Neuronal stem cell (in vitro differentiated cells): ENCODE measurements around the gene CCDC57.
A peak's percentile ranks its signal among the peaks of the same experiment; 100 is the strongest.

Experiments used
- DNase-seq: peaks from one replicate; pipeline ENCODE4 v3.0.0-alpha.2; 2013; ENCODE audit warnings: low spot score
- H2AFZ ChIP-seq: one replicate; pipeline ENCODE4 v1.6.1; 2013; ENCODE audit warnings: mild to moderate bottlenecking, low read length, inconsistent platforms
- H2AK5ac ChIP-seq: 2 replicates; pipeline ENCODE4 v1.6.1; 2013; ENCODE audit warnings: low read depth, mild to moderate bottlenecking, inconsistent platforms, low read length, moderate library complexity, mixed read lengths
- H2BK120ac ChIP-seq: 2 replicates; pipeline ENCODE4 v1.6.1; 2013; ENCODE audit warnings: low read depth, mild to moderate bottlenecking, inconsistent platforms, low read length, moderate library complexity, mixed read lengths
- H2BK12ac ChIP-seq: one replicate; pipeline ENCODE4 v1.6.1; 2013; ENCODE audit warnings: low read length, inconsistent platforms
- H2BK15ac ChIP-seq: 2 replicates; pipeline ENCODE4 v1.6.1; 2013; ENCODE audit warnings: mild to moderate bottlenecking, low read length, inconsistent platforms, mixed read lengths
- H2BK5ac ChIP-seq: one replicate; pipeline ENCODE4 v1.6.1; 2013; ENCODE audit warnings: inconsistent platforms, mild to moderate bottlenecking, low read length, moderate library complexity
- H3K14ac ChIP-seq: one replicate; pipeline ENCODE4 v1.6.1; 2013; ENCODE audit warnings: low read length, inconsistent platforms
- H3K18ac ChIP-seq: 2 replicates; pipeline ENCODE4 v1.6.1; 2013; ENCODE audit warnings: low read length, inconsistent platforms
- H3K23ac ChIP-seq: 2 replicates; pipeline ENCODE4 v1.6.1; 2013; ENCODE audit warnings: low read depth, mild to moderate bottlenecking, mixed read lengths, low read length, inconsistent platforms; ENCODE audit not compliant: poor library complexity
- H3K27ac ChIP-seq: replicated peaks from 3 replicates; pipeline ENCODE4 v1.5.1; 2013; ENCODE audit warnings: low read length, inconsistent platforms
- H3K27me3 ChIP-seq, 3 experiments: 2 replicates each; pipeline ENCODE4 v1.6.1; 2013; ENCODE audit warnings: low read length in 3 of 3, mild to moderate bottlenecking in 2 of 3, inconsistent platforms in 1 of 3, low read depth in 1 of 3, mixed read lengths in 1 of 3, moderate library complexity in 1 of 3; ENCODE audit not compliant: control insufficient read depth in 3 of 3, insufficient read depth in 3 of 3
- H3K36me3 ChIP-seq, 2 donors: replicated peaks in 1 of 2; 2 replicates each; pipeline ENCODE4 v1.6.1; 2013; ENCODE audit warnings: low read length in 2 of 2; ENCODE audit not compliant: control insufficient read depth in 2 of 2, insufficient read depth in 2 of 2
- H3K4ac ChIP-seq: 2 replicates; pipeline ENCODE4 v1.6.1; 2013; ENCODE audit warnings: inconsistent platforms, mild to moderate bottlenecking, low read length, moderate library complexity
- H3K4me1 ChIP-seq, 2 donors: 1 replicate in 1 of 2; 2 replicates in 1 of 2; pipeline ENCODE4 v1.6.1; 2013; ENCODE audit warnings: low read length in 2 of 2, low read depth in 1 of 2; ENCODE audit not compliant: control insufficient read depth in 2 of 2, insufficient read depth in 1 of 2
- H3K4me2 ChIP-seq: one replicate; pipeline ENCODE4 v1.6.1; 2013; ENCODE audit warnings: mild to moderate bottlenecking, low read length, inconsistent platforms; ENCODE audit not compliant: insufficient read depth, poor library complexity, severe bottlenecking
- H3K4me3 ChIP-seq, 2 donors: 2 replicates each; pipeline ENCODE4 v1.5.1; 2013; ENCODE audit warnings: low read length in 2 of 2, mild to moderate bottlenecking in 2 of 2, inconsistent platforms in 1 of 2, moderate library complexity in 1 of 2
- H3K79me1 ChIP-seq: one replicate; pipeline ENCODE4 v1.6.1; 2013; ENCODE audit warnings: low read depth, mild to moderate bottlenecking, inconsistent platforms, low read length, moderate library complexity
- H3K9ac ChIP-seq: one replicate; pipeline ENCODE4 v1.6.1; 2013; ENCODE audit warnings: mild to moderate bottlenecking, low read depth, low read length, inconsistent platforms; ENCODE audit not compliant: poor library complexity
- H3K9me3 ChIP-seq, 2 donors: replicated peaks in 1 of 2; 2 replicates each; pipeline versions ENCODE3 to v1.6.1; 2013; ENCODE audit warnings: low read length in 2 of 2, mild to moderate bottlenecking in 2 of 2, inconsistent platforms in 1 of 2, low read depth in 1 of 2, mixed read lengths in 1 of 2, moderate library complexity in 1 of 2; ENCODE audit not compliant: control insufficient read depth in 2 of 2, insufficient read depth in 1 of 2
- H4K8ac ChIP-seq: one replicate; pipeline ENCODE4 v1.6.1; 2013; ENCODE audit warnings: low read depth, mild to moderate bottlenecking, inconsistent platforms, low read length, moderate library complexity
- H4K91ac ChIP-seq: one replicate; pipeline ENCODE4 v1.6.1; 2013; ENCODE audit warnings: low read length, low read depth, mild to moderate bottlenecking, inconsistent platforms; ENCODE audit not compliant: poor library complexity
- WGBS, 2 donors: extraction: QIAGEN DNeasy Blood & Tissue Kit; methylation state at CpG; one replicate each; pipeline ENCODE4 v1.1.7; 2013; ENCODE audit warnings: missing lambda C conversion rate in 2 of 2, mixed read lengths in 1 of 2; ENCODE audit not compliant: insufficient read length in 2 of 2, insufficient replicate concordance in 1 of 2; ENCODE audit errors: extremely low coverage in 2 of 2; 5-methylcytosine and 5-hydroxymethylcytosine counted together

CCDC57 gene

GRCh38 chr17:82092628-82092994 is 120.0 kb downstream of the CCDC57 start:
- Histone ChIP-seq H3K27me3 (no peaks in the 10 kb centered on the region), H3K4me1 (peaks cover 13 to 23% of the 10 kb centered on the region in 2 donors), H3K79me1 (peaks cover 66% of the 10 kb centered on the region), H3K4me2 (no peak overlapping the region), H2BK120ac (no peak overlapping the region), H4K91ac (no peak overlapping the region), H3K36me3 (peaks cover 78 to 94% of the 10 kb centered on the region in 2 donors), H4K8ac (no peak overlapping the region), H3K14ac (no peak overlapping the region), H3K4me3 (no peak overlapping the region), H2BK12ac (no peak overlapping the region), H3K18ac (no peak overlapping the region), H3K23ac (no peak overlapping the region), H3K9ac (no peak overlapping the region), H2BK5ac (peak overlapping the region; percentile 93), H3K4ac (no peak overlapping the region), H3K9me3 (no peaks in the 10 kb centered on the region), H2AK5ac (no peak overlapping the region), H3K27ac (no peak overlapping the region), H2AFZ (no peak overlapping the region), H2BK15ac (no peak overlapping the region)
- no peak for DNase-seq
- no CpG with 5 or more reads among the region's 20 CpGs for WGBS, 2 donors

DNA sequence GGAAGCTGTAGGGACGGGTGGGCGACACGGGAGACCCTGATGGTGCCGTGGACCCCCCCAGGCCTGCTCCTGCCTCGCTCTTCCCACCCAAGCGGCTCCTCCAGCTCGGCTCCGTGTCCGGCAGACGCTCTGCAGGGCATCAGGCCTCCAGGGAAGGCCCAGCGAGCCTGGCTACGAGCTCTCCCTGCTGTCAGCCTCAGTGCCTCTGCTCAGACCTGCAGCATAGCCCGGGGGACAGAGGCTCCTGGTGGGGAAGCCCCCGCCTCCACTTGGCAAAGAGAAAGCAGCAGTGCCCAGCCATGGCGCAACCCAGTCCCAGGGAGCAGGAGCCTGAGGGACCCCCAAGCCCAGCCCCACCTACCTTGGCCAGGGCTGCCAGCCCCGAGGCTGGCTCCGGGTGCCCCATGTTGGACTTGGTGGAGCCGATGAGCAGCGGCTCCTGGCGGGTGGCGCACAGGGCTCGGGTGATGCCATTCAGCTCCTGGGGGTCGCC is 120.5 kb downstream of the CCDC57 start:
- Histone ChIP-seq H2BK5ac (no peak overlapping the region), H2AFZ (no peak overlapping the region), H2BK15ac (no peak overlapping the region), H3K4me2 (no peak overlapping the region), H3K4ac (no peak overlapping the region), H3K27ac (no peak overlapping the region), H3K27me3 (no peaks in the 10 kb centered on the region), H4K8ac (no peak overlapping the region), H3K18ac (no peak overlapping the region), H3K14ac (no peak overlapping the region), H3K4me1 (peaks cover 12 to 23% of the 10 kb centered on the region in 2 donors), H3K9me3 (no peaks in the 10 kb centered on the region), H3K23ac (no peak overlapping the region), H2AK5ac (no peak overlapping the region), H4K91ac (no peak overlapping the region), H3K4me3 (no peak overlapping the region), H3K36me3 (peaks cover 83 to 99% of the 10 kb centered on the region in 2 donors), H3K9ac (no peak overlapping the region), H2BK120ac (no peak overlapping the region), H2BK12ac (no peak overlapping the region), H3K79me1 (peaks cover 69% of the 10 kb centered on the region)
- no peak for DNase-seq
- no CpG with 5 or more reads among the region's 23 CpGs for WGBS, 2 donors

DNA sequence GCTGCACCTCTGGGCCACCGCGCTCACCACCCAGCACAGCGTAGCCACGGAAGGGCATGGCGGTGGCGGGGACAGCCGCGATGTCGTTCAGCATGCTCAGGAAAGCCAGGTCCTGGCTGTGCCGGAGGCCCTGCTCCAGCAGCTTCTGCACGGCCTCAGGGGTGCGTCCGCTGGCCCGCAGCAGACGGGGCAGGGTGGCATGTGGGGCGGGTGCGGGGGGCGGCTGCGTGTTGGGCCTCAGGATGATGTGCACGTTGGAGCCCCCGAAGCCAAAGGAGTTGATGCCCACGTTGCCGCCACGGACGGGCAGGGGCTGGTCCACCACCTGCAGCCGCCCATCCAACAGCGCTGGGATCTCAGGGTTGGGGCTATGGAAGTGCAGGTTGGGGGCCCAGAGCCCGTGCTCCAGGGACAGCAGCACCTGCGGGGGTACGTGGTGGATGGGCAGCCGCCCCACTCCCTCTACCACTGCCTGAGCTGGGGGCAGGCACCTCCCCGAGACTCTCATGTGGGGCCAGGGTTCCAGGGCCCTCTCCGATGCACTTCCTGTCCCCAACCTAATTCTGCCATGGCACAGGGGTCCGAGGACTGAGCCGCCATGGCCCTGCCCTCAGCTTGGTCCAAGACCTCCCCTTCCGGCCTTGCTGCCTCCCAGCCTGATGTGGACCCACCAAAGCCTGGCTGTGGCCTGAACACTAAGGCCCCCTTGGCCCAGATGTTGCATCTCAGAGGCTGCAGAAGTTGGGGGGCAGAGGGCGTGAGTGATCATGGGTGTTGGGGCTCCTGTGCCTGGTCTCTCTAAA is 121.2 kb downstream of the CCDC57 start:
- H4K91ac ChIP-seq: no peak overlapping the region
- H3K9ac ChIP-seq: peak overlapping the region; percentile 44
- no peak for DNase-seq
- H3K9me3 ChIP-seq: no peaks in the 10 kb centered on the region
- peaks cover 90 to 99% of the 10 kb centered on the region in 2 donors for H3K36me3 ChIP-seq
- H3K14ac ChIP-seq: no peak overlapping the region
- H3K27me3 ChIP-seq: no peaks in the 10 kb centered on the region
- H2BK5ac ChIP-seq: no peak overlapping the region
- no peak overlapping the region for H3K4ac ChIP-seq
- H2AFZ ChIP-seq: no peak overlapping the region
- no peak overlapping the region for H2AK5ac ChIP-seq
- H3K27ac ChIP-seq: no peak overlapping the region
- no CpG with 5 or more reads among the region's 37 CpGs for WGBS, 2 donors
- peak overlapping the region; percentile 95 for H3K23ac ChIP-seq
- no peak overlapping the region for H2BK12ac ChIP-seq
- no peak overlapping the region for H3K18ac ChIP-seq
- H3K4me3 ChIP-seq: no peak overlapping the region
- no peak overlapping the region for H3K4me2 ChIP-seq
- no peak overlapping the region for H2BK15ac ChIP-seq
- peak overlapping the region; percentile 3 for H4K8ac ChIP-seq
- H3K79me1 ChIP-seq: peaks cover 71% of the 10 kb centered on the region
- peaks cover 6 to 18% of the 10 kb centered on the region in 2 donors for H3K4me1 ChIP-seq
- H2BK120ac ChIP-seq: no peak overlapping the region

GRCh38 chr17:82090549-82091263 is 121.9 kb downstream of the CCDC57 start:
- Histone ChIP-seq H2BK120ac (no peak overlapping the region), H3K9me3 (no peaks in the 10 kb centered on the region), H3K4me2 (no peak overlapping the region), H2BK15ac (no peak overlapping the region), H2AK5ac (no peak overlapping the region), H3K4me1 (peaks cover 0 to 10% of the 10 kb centered on the region in 2 donors), H2AFZ (no peak overlapping the region), H3K4me3 (no peak overlapping the region), H3K9ac (peak overlapping the region; percentile 71), H4K91ac (no peak overlapping the region), H2BK5ac (no peak overlapping the region), H2BK12ac (no peak overlapping the region), H3K79me1 (peaks cover 71% of the 10 kb centered on the region), H3K23ac (peak overlapping the region; percentile 95), H4K8ac (no peak overlapping the region), H3K4ac (no peak overlapping the region), H3K36me3 (peaks cover 90 to 99% of the 10 kb centered on the region in 2 donors), H3K27ac (no peak overlapping the region), H3K18ac (no peak overlapping the region), H3K14ac (no peak overlapping the region), H3K27me3 (no peaks in the 10 kb centered on the region)
- no CpG with 5 or more reads among the region's 29 CpGs for WGBS, 2 donors
- DNase-seq: no peak
